GM12878 (cell line): Measurements from ENCODE around the gene SNRK. TPM values are rescaled to one million over a fixed set of nuclear protein-coding genes. Genes with fewer than 3 reads are reported as not detected.

Experiments
- ATAC-seq: fragments of 200-7000 bp; cut with Tn5 transposase; 3 replicates; pipeline ENCODE4 v1.9.1; 2020; ENCODE audit warnings: mild to moderate bottlenecking, moderate library complexity
- BruUV-seq: library from RNA; stranded (reverse); fragments of 400-500 nt; replicated peaks from 2 replicates; lab custom pipeline; 2021; lab: Mats Ljungman, UMichigan
- CTCF ChIA-PET: fragments of 300-600 bp; sonication (Branson Sonifier 250); formaldehyde crosslinking; extraction: SDS; loops from one replicate; lab custom pipeline; 2021; ENCODE audit warnings: inconsistent platforms; lab: Yijun Ruan, JAX
- POLR2A ChIA-PET: fragments of 350-600 bp; formaldehyde crosslinking; extraction: SDS; loops from one replicate; lab custom pipeline; 2021; ENCODE audit warnings: inconsistent platforms; lab: Charles Lee
- RAD21 ChIA-PET: fragments of 300-600 bp; sonication (Branson Sonifier 250); formaldehyde crosslinking; loops from one replicate; lab custom pipeline; 2023; ENCODE audit warnings: antibody characterized with exemption; ENCODE audit not compliant: unreplicated experiment; lab: Charles Lee
- SMC1A ChIA-PET: fragments of 300-600 bp; sonication (Branson Sonifier 250); formaldehyde crosslinking; loops from one replicate; lab custom pipeline; 2023; ENCODE audit not compliant: unreplicated experiment, uncharacterized antibody; lab: Charles Lee
- DNase-seq: peaks from one replicate; pipeline ENCODE4 v3.0.0-alpha.2; 2011; ENCODE audit warnings: low read depth, low spot score
- FAIRE-seq: peaks from 3 replicates; lab custom pipeline; 2011; peaks lifted over from hg19 to GRCh38; lab: Jason Lieb, UNC
- H2AFZ ChIP-seq: 2 replicates; pipeline ENCODE4 v1.6.0; 2011; ENCODE audit warnings: low read depth, low read length, control low read depth; ENCODE audit not compliant: control insufficient read depth
- H3K27ac ChIP-seq: 2 replicates; pipeline ENCODE4 v1.5.1; 2011; ENCODE audit warnings: control low read depth; ENCODE audit not compliant: control insufficient read depth, insufficient read depth
- H3K27me3 ChIP-seq, 2 experiments: replicated peaks in 1 of 2; 2 replicates each; pipeline versions ENCODE4 v1.6.0 to v1.6.1; 2011; ENCODE audit warnings: low read length in 1 of 2; ENCODE audit not compliant: control insufficient read depth in 2 of 2, insufficient read depth in 2 of 2
- H3K36me3 ChIP-seq, 2 experiments: 2 replicates each; pipeline ENCODE4 v1.5.1; 2011; ENCODE audit warnings: low read length in 1 of 2; ENCODE audit not compliant: control insufficient read depth in 2 of 2, insufficient read depth in 2 of 2
- H3K4me1 ChIP-seq: 2 replicates; pipeline ENCODE4 v1.6.1; 2011; ENCODE audit warnings: mild to moderate bottlenecking, low read length, moderate library complexity, mixed read lengths; ENCODE audit not compliant: control insufficient read depth, insufficient read depth
- H3K4me2 ChIP-seq: 2 replicates; pipeline ENCODE4 v1.6.0; 2011; ENCODE audit warnings: control low read depth; ENCODE audit not compliant: control insufficient read depth, insufficient read depth
- H3K4me3 ChIP-seq: fragments of 200-600 bp; sonication (generic); 2 replicates; pipeline ENCODE4 v1.5.1; 2016
- H3K79me2 ChIP-seq: 2 replicates; pipeline ENCODE4 v1.6.0; 2011; ENCODE audit warnings: low read length; ENCODE audit not compliant: control insufficient read depth, insufficient read depth
- H3K9ac ChIP-seq: 2 replicates; pipeline ENCODE4 v1.8.0; 2011; ENCODE audit warnings: low read length, control low read depth, mixed read lengths; ENCODE audit not compliant: control insufficient read depth, insufficient read depth
- H3K9me3 ChIP-seq: replicated peaks from 3 replicates; pipeline ENCODE4 v1.5.1; 2011; ENCODE audit warnings: mild to moderate bottlenecking, low read length; ENCODE audit not compliant: control insufficient read depth, insufficient read depth
- H4K20me1 ChIP-seq: 2 replicates; pipeline ENCODE4 v1.6.0; 2011; ENCODE audit not compliant: control insufficient read depth, insufficient read depth
- CEBPB ChIP-seq, 2 experiments: fragments of 150-350 bp in 1 of 2; IDR thresholded peaks; 2 replicates each; pipeline ENCODE4 v1.6.1; 2012 to 2014; ENCODE audit warnings: low read depth in 2 of 2, low read length in 2 of 2, borderline replicate concordance in 1 of 2, inconsistent platforms in 1 of 2
- FOXM1 ChIP-seq: IDR thresholded peaks from 2 replicates; pipeline ENCODE4 v1.6.1; 2012; ENCODE audit warnings: low read depth, mild to moderate bottlenecking, inconsistent platforms, low read length, moderate library complexity
- JUND ChIP-seq: IDR thresholded peaks from 2 replicates; pipeline ENCODE4 v1.6.1; 2012; ENCODE audit warnings: low read depth, mild to moderate bottlenecking, low read length, improper control_type of control experiment, moderate library complexity
- KLF5 ChIP-seq: fragments of 450-650 bp; IDR thresholded peaks from 2 replicates; pipeline ENCODE4 v1.6.1; 2014; ENCODE audit warnings: mild to moderate bottlenecking; ENCODE audit not compliant: partially characterized antibody
- MEF2A ChIP-seq: IDR thresholded peaks from 2 replicates; pipeline ENCODE4 v1.6.1; 2011; ENCODE audit warnings: low read depth, mild to moderate bottlenecking, low read length, moderate library complexity; ENCODE audit not compliant: insufficient read depth
- MXI1 ChIP-seq: fragments of 150-350 bp; IDR thresholded peaks from 2 replicates; pipeline ENCODE4 v1.6.1; 2011; ENCODE audit warnings: low read depth, mild to moderate bottlenecking, inconsistent platforms, low read length, improper control_type of control experiment
- NFYA ChIP-seq: IDR thresholded peaks from 2 replicates; pipeline ENCODE4 v1.6.1; 2011; ENCODE audit warnings: low read depth, mild to moderate bottlenecking, low read length, improper control_type of control experiment, borderline replicate concordance
- POU2F2 ChIP-seq: IDR thresholded peaks from 3 replicates; pipeline ENCODE4 v1.6.1; 2011; ENCODE audit warnings: low read depth, mild to moderate bottlenecking, low read length, borderline replicate concordance
- RUNX3 ChIP-seq: IDR thresholded peaks from 2 replicates; pipeline ENCODE4 v1.6.1; 2012; ENCODE audit warnings: low read length, inconsistent platforms
- SIN3A ChIP-seq: IDR thresholded peaks from 2 replicates; pipeline ENCODE4 v1.6.1; 2012; ENCODE audit warnings: low read depth, low read length, improper control_type of control experiment
- SMARCA5 ChIP-seq: fragments of 450-650 bp; IDR thresholded peaks from 2 replicates; pipeline ENCODE4 v1.6.1; 2017; ENCODE audit warnings: mild to moderate bottlenecking
- SP1 ChIP-seq: IDR thresholded peaks from one replicate; pipeline ENCODE4 v1.6.1; 2011; ENCODE audit warnings: low read depth, low read length
- SRF ChIP-seq, 2 experiments: IDR thresholded peaks; 2 replicates each; pipeline ENCODE4 v1.6.1; 2011; ENCODE audit warnings: low read depth in 2 of 2, low read length in 2 of 2, mild to moderate bottlenecking in 1 of 2, moderate library complexity in 1 of 2
- TCF3 ChIP-seq: IDR thresholded peaks from 2 replicates; pipeline ENCODE4 v1.6.1; 2012; ENCODE audit warnings: low read depth, mild to moderate bottlenecking, low read length, borderline replicate concordance; ENCODE audit not compliant: insufficient read depth
- whole genome bisulfite sequencing: methylation state at CpG from one replicate; pipeline ENCODE4 v1.1.6; 2016; ENCODE audit warnings: low lambda C conversion rate; ENCODE audit not compliant: insufficient replicate concordance, insufficient coverage; ENCODE audit errors: missing lambda C conversion rate; 5-methylcytosine and 5-hydroxymethylcytosine counted together
- in situ Hi-C: fragments of 300-500 bp; cut with MboI; formaldehyde crosslinking; loops from 9 replicates; pipeline ENCODE4 v1.14.3; 2018; ENCODE audit warnings: mixed read lengths
- intact Hi-C: fragments of 100-400 bp; cut with micrococcal nuclease; formaldehyde crosslinking; loops from one replicate; pipeline ENCODE4 v1.14.2; 2022; ENCODE audit not compliant: unreplicated experiment
- polyA plus RNA-seq, 11 experiments: library from polyadenylated mRNA; depleted of rRNA in 4 of 11; unstranded in 6 of 11; stranded (reverse) in 5 of 11; fragments of >200 nt; fragmentation: Nextera tagmentation in 4 of 11; fragmentation: Illumina TruSeq in 1 of 11; extraction: Ambion mirVana in 4 of 11; extraction: Trizol in 1 of 11; gene quantifications; 1 replicate in 1 of 11; 2 replicates in 10 of 11; pipeline versions ENCODE4 v1.2.1 to v1.2.3, GENCODE V29; 2011 to 2016; ENCODE audit warnings: inconsistent platforms in 2 of 11, missing spikeins in 2 of 11, low read depth in 1 of 11
- total RNA-seq, 4 experiments: library from RNA; depleted of rRNA in 3 of 4; stranded (reverse); fragments of >200 nt in 3 of 4; fragmentation: Illumina TruSeq in 1 of 4; extraction: Trizol in 1 of 4; gene quantifications; 2 replicates each; pipeline versions ENCODE4 v1.2.1 to v1.2.3, GENCODE V29; 2013 to 2021
- TF ChIP-seq, protein P1 (sequence below): IDR thresholded peaks from 2 replicates; pipeline ENCODE4 v1.6.1; 2011; ENCODE audit warnings: low read depth, low read length, improper control_type of control experiment, borderline replicate concordance
- TF ChIP-seq, protein P2 (sequence below): IDR thresholded peaks from 2 replicates; pipeline ENCODE4 v1.6.1; 2011; ENCODE audit warnings: low read depth, mild to moderate bottlenecking, low read length, moderate library complexity, borderline replicate concordance; ENCODE audit errors: extremely low read depth
- TF ChIP-seq, protein P3 (sequence below): IDR thresholded peaks from 2 replicates; pipeline ENCODE4 v1.6.1; 2012; ENCODE audit warnings: low read depth, low read length, improper control_type of control experiment
- TF ChIP-seq, protein P4 (sequence below): IDR thresholded peaks from 2 replicates; pipeline ENCODE4 v1.6.1; 2012; ENCODE audit warnings: low read depth, low read length, improper control_type of control experiment
- TF ChIP-seq, protein P5 (sequence below): fragments of 450-650 bp; IDR thresholded peaks from 2 replicates; pipeline ENCODE4 v1.6.1; 2017; ENCODE audit warnings: mild to moderate bottlenecking

SNRK gene
- total and polyA plus RNA-seq, 10 of the 15 experiments (the other 5 are each of a cell fraction or from before 2014, with no cell fraction given): 1.6 to 12.1 (median 7.6) TPM

DNA sequence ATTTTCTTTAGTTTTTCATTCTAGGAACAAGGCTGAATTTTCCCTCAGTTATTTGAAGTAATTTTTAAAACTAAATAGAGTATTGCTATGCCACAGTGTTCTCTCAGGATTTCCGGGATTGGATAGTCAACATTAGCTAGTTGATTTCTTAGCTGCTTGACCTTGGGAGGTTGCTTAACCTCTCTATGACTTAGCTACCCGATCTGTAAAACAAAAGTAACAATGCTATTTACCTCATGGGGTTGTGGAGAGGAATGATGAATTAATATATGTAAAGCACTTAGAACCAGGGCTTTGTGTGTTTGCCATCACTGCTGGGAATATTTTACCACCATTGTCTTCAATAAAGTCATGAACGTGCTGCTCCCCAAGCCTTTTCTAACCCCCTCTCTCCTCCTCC is 57.5 kb downstream of the SNRK start:
- Histone ChIP-seq H3K9ac (no peak overlapping the region), H3K36me3 (peaks cover 9 to 10% of the 10 kb centered on the region in 2 experiments), H3K27me3 (no peaks in the 10 kb centered on the region), H3K79me2 (no peaks in the 10 kb centered on the region), H2AFZ (no peak overlapping the region), H3K4me1 (no peaks in the 10 kb centered on the region), H3K9me3 (peaks cover 6% of the 10 kb centered on the region), H3K4me2 (no peak overlapping the region), H3K4me3 (no peak overlapping the region), H4K20me1 (no peaks in the 10 kb centered on the region), H3K27ac (no peak overlapping the region)
- ChIA-PET RAD21 (no interaction called here), SMC1A (no interaction called here), POLR2A (no interaction called here), CTCF (no interaction called here)
- no peak for FAIRE-seq
- intact Hi-C loops: no loop called here
- TF ChIP-seq POU2F2 (no peak), JUND (no peak), SIN3A (no peak), NFYA (no peak), CEBPB (IDR thresholded peaks at IDR 0.05; ENCODE audit: borderline replicate concordance in 1 of 2, low read depth in 2 of 2, low read length in 2 of 2) (no peak), TCF3 (no peak), MEF2A (no peak), SMARCA5 (no peak), KLF5 (no peak), FOXM1 (no peak), MXI1 (no peak), RUNX3 (no peak), SP1 (no peak), SRF (IDR thresholded peaks at IDR 0.05; ENCODE audit: low read depth in 2 of 2, low read length in 2 of 2) (no peak)
- TF ChIP-seq, protein P1, sequence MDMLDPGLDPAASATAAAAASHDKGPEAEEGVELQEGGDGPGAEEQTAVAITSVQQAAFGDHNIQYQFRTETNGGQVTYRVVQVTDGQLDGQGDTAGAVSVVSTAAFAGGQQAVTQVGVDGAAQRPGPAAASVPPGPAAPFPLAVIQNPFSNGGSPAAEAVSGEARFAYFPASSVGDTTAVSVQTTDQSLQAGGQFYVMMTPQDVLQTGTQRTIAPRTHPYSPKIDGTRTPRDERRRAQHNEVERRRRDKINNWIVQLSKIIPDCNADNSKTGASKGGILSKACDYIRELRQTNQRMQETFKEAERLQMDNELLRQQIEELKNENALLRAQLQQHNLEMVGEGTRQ: no peak
- TF ChIP-seq, protein P2, sequence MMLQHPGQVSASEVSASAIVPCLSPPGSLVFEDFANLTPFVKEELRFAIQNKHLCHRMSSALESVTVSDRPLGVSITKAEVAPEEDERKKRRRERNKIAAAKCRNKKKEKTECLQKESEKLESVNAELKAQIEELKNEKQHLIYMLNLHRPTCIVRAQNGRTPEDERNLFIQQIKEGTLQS: no peak
- TF ChIP-seq, protein P3, sequence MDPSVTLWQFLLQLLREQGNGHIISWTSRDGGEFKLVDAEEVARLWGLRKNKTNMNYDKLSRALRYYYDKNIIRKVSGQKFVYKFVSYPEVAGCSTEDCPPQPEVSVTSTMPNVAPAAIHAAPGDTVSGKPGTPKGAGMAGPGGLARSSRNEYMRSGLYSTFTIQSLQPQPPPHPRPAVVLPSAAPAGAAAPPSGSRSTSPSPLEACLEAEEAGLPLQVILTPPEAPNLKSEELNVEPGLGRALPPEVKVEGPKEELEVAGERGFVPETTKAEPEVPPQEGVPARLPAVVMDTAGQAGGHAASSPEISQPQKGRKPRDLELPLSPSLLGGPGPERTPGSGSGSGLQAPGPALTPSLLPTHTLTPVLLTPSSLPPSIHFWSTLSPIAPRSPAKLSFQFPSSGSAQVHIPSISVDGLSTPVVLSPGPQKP: no peak
- TF ChIP-seq, protein P4, sequence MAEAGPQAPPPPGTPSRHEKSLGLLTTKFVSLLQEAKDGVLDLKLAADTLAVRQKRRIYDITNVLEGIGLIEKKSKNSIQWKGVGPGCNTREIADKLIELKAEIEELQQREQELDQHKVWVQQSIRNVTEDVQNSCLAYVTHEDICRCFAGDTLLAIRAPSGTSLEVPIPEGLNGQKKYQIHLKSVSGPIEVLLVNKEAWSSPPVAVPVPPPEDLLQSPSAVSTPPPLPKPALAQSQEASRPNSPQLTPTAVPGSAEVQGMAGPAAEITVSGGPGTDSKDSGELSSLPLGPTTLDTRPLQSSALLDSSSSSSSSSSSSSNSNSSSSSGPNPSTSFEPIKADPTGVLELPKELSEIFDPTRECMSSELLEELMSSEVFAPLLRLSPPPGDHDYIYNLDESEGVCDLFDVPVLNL: no peak
- TF ChIP-seq, protein P5, sequence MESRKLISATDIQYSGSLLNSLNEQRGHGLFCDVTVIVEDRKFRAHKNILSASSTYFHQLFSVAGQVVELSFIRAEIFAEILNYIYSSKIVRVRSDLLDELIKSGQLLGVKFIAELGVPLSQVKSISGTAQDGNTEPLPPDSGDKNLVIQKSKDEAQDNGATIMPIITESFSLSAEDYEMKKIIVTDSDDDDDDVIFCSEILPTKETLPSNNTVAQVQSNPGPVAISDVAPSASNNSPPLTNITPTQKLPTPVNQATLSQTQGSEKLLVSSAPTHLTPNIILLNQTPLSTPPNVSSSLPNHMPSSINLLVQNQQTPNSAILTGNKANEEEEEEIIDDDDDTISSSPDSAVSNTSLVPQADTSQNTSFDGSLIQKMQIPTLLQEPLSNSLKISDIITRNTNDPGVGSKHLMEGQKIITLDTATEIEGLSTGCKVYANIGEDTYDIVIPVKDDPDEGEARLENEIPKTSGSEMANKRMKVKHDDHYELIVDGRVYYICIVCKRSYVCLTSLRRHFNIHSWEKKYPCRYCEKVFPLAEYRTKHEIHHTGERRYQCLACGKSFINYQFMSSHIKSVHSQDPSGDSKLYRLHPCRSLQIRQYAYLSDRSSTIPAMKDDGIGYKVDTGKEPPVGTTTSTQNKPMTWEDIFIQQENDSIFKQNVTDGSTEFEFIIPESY: no peak
- DNase-seq: no peak
- no peak for ATAC-seq
- BruUV-seq: no TSS peak
- 98% methylated on average over 3 of the region's 3 CpGs for WGBS
- in situ Hi-C loops: no loop called here
